Measurements from ENCODE around the gene FAM222B.

Gene FAM222B

DNA sequence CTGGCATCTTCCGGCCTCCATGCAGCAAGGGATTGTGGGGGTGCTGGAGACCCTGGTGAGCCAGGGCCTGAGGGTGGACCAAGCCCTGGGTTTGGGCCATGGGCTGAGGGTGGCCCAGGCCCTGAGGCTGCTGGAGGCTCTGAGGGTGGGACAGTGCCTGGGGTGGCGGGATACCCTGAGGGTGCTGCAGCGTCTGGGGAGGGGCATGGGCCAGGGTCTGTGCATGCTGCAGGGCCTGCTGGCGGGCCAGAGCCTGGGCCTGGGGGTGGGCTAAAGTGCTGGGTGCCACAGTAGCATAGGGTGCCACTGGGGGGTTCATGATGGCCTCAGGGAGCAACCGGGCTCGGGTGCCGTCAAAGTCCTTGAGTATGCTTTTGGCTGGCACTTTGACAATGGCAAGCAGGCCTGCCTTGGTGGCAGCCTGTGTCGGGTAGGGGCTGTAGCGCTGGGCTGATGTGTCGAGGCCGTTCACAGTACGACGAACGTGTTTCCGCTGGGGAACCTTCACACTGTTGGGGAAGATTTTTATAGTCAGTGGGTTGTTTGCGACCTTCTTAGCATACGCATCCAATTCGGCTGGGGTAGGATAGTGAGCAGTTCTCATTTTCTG, 83.2 kb downstream of the FAM222B start:
- no peak overlapping the region for H3K9ac ChIP-seq (ENCODE audit: low read depth, low read length)
- H3K9me3 ChIP-seq (ENCODE audit: control insufficient read depth, insufficient read depth, low read length): no peaks in the 10 kb centered on the region
- peaks cover 24% of the 10 kb centered on the region for H3K36me3 ChIP-seq (ENCODE audit: control insufficient read depth, insufficient read depth, low read length)
- H3K4me3 ChIP-seq (ENCODE audit: low read depth, low read length): no peak overlapping the region
- peaks cover 16% of the 10 kb centered on the region for H3K4me1 ChIP-seq (ENCODE audit: control insufficient read depth, insufficient read depth, low read length)
- H3K27me3 ChIP-seq (ENCODE audit: control insufficient read depth, insufficient read depth, low read length): no peaks in the 10 kb centered on the region

DNA sequence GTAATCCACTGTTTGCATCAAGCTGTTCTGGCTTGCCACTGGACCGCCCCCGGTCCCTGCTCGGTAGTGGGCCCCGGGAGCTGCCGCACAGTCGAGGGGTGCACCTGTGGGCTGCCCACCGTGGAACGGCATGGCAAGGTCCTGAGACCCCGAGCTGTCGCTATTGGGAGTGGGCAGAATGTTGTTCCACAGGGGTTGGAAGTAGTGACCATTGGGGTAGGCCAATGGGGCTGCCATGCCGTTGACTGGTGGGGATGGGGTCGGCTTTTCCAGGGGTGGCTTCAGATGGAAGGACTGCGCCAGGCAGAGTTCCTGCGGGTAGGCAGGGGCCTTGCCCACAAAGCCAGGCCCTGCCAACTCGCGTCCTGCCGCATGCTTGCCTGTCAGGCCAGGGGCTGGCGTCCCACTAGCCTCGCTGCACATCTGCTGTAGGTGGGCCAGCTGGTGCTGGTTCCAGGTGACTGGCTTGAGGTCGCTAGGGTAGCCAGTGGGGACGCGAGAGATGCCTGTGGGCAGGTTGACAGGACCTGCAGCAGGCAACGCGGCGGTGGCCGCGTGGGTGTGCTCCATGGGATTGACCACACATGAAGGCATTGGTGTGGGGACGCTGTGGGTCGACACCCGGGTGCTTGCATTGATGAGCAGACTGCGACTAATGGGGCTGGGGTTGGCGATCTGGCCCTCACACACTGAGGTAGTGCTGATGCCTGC, 84.0 kb downstream of the FAM222B start:
- no peaks in the 10 kb centered on the region for H3K9me3 ChIP-seq (ENCODE audit: control insufficient read depth, insufficient read depth, low read length)
- no peaks in the 10 kb centered on the region for H3K27me3 ChIP-seq (ENCODE audit: control insufficient read depth, insufficient read depth, low read length)
- H3K4me1 ChIP-seq (ENCODE audit: control insufficient read depth, insufficient read depth, low read length): peaks cover 16% of the 10 kb centered on the region
- H3K36me3 ChIP-seq (ENCODE audit: control insufficient read depth, insufficient read depth, low read length): peaks cover 24% of the 10 kb centered on the region
- H3K9ac ChIP-seq (ENCODE audit: low read depth, low read length): no peak overlapping the region
- no peak overlapping the region for H3K4me3 ChIP-seq (ENCODE audit: low read depth, low read length)

GRCh38 chr17:28756049-28756804, 86.4 kb downstream of the FAM222B start:
- Histone ChIP-seq H3K4me3 (ENCODE audit: low read depth, low read length) (no peak overlapping the region), H3K27me3 (ENCODE audit: control insufficient read depth, insufficient read depth, low read length) (no peaks in the 10 kb centered on the region), H3K4me1 (ENCODE audit: control insufficient read depth, insufficient read depth, low read length) (peaks cover 8% of the 10 kb centered on the region), H3K9me3 (ENCODE audit: control insufficient read depth, insufficient read depth, low read length) (no peaks in the 10 kb centered on the region), H3K36me3 (ENCODE audit: control insufficient read depth, insufficient read depth, low read length) (peaks cover 24% of the 10 kb centered on the region), H3K9ac (ENCODE audit: low read depth, low read length) (no peak overlapping the region)

DNA sequence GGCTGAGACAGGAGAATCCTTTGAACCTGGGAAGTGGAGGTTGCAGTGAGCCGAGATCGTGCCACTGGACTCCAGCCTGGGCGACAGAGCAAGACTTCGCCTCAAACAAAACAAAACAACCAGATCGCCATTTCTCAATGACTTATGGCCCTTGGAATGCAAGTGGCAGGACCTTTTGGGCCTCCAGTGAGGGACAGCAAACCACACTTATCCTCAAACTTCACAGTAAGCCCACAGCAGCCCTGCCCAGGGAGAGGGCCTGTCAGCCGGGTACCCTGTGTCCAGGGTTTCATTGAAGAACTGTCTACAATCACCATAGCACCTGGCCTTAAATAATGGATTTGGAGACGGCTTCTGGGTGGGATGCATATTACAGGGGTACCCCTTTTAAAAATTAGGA, 87.1 kb downstream of the FAM222B start:
- H3K9ac ChIP-seq (ENCODE audit: low read depth, low read length): no peak overlapping the region
- no peak overlapping the region for H3K4me3 ChIP-seq (ENCODE audit: low read depth, low read length)
- peaks cover under 1% of the 10 kb centered on the region for H3K4me1 ChIP-seq (ENCODE audit: control insufficient read depth, insufficient read depth, low read length)
- H3K27me3 ChIP-seq (ENCODE audit: control insufficient read depth, insufficient read depth, low read length): no peaks in the 10 kb centered on the region
- H3K36me3 ChIP-seq (ENCODE audit: control insufficient read depth, insufficient read depth, low read length): peaks cover 26% of the 10 kb centered on the region
- H3K9me3 ChIP-seq (ENCODE audit: control insufficient read depth, insufficient read depth, low read length): no peaks in the 10 kb centered on the region

DNA sequence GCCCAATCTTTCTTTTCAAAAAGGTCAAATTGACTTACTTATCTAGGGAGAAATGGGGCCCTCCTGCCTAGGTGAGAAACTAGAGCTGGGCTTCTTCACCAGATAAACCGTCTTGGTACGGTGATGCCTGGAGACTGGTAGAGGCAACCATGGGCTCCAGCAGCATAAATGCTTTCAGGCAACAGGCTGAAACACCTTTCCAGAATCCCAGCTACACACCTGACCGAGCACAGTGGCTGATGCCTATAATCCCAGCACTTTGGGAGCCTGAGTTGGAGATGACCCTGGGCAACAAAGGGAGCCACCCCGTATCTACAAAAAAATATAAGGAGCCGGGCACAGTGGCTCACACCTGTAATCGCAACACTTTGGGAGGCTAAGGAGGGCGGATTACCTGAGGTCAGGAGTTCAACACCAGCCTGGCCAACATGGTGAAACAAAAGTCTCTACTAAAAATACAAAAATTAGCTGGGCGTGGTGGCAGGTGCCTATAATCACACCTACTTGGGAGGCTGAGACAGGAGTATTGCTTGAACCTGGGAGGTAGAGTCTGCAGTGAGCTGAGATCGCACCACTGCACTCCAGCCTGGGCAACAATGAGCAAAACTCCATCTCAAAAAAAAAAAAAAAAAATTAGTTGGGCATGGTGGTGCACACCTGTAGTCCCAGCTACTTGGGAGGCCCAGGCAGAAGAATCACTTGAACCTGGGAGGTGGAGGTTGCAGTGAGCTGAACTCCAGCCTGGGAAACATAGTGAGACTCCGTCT, 90.8 kb downstream of the FAM222B start:
- no peak overlapping the region for H3K9ac ChIP-seq (ENCODE audit: low read depth, low read length)
- H3K4me3 ChIP-seq (ENCODE audit: low read depth, low read length): no peak overlapping the region
- peaks cover 6% of the 10 kb centered on the region for H3K4me1 ChIP-seq (ENCODE audit: control insufficient read depth, insufficient read depth, low read length)
- H3K36me3 ChIP-seq (ENCODE audit: control insufficient read depth, insufficient read depth, low read length): peaks cover 29% of the 10 kb centered on the region
- H3K9me3 ChIP-seq (ENCODE audit: control insufficient read depth, insufficient read depth, low read length): no peaks in the 10 kb centered on the region
- no peaks in the 10 kb centered on the region for H3K27me3 ChIP-seq (ENCODE audit: control insufficient read depth, insufficient read depth, low read length)

- no peak overlapping the region for H3K9ac ChIP-seq (ENCODE audit: low read depth, low read length)
These were observed 92.2 kb downstream of the FAM222B start for GRCh38 chr17:28750178-28751047.

DNA sequence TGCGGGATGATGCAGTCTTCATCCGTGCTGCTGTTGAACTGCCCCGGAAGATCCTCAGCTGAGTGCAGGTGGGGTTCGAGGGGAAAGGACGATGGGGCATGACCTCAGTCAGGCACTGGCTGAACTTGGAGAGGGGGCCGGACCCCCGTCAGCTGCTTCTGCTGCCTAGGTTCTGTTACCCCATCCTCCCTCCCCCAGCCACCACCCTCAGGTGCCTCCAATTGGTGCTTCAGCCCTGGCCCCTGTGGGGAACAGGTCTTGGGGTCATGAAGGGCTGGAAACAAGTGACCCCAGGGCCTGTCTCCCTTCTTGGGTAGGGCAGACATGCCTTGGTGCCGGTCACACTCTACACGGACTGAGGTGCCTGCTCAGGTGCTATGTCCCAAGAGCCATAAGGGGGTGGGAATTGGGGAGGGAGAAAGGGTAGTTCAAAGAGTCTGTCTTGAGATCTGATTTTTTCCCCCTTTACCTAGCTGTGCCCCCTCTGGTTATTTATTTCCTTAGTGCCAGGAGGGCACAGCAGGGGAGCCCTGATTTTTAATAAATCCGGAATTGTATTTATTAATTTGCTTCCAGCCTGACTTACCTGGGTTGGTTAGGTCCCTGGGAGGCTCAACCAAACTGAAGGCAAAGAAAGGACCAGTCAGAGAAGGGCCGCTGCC, 92.9 kb downstream of the FAM222B start:
- Histone ChIP-seq H3K4me3 (ENCODE audit: low read depth, low read length) (no peak overlapping the region), H3K9me3 (ENCODE audit: control insufficient read depth, insufficient read depth, low read length) (no peaks in the 10 kb centered on the region), H3K9ac (ENCODE audit: low read depth, low read length) (no peak overlapping the region), H3K36me3 (ENCODE audit: control insufficient read depth, insufficient read depth, low read length) (peaks cover 29% of the 10 kb centered on the region), H3K4me1 (ENCODE audit: control insufficient read depth, insufficient read depth, low read length) (peaks cover 16% of the 10 kb centered on the region), H3K27me3 (ENCODE audit: control insufficient read depth, insufficient read depth, low read length) (no peaks in the 10 kb centered on the region)

More at GRCh38 chr17:28750178-28751047, 92.2 kb downstream of the FAM222B start:
- no peaks in the 10 kb centered on the region for H3K27me3 ChIP-seq (ENCODE audit: control insufficient read depth, insufficient read depth, low read length)
- H3K4me1 ChIP-seq (ENCODE audit: control insufficient read depth, insufficient read depth, low read length): peaks cover 16% of the 10 kb centered on the region
- H3K36me3 ChIP-seq (ENCODE audit: control insufficient read depth, insufficient read depth, low read length): peaks cover 29% of the 10 kb centered on the region
- H3K9me3 ChIP-seq (ENCODE audit: control insufficient read depth, insufficient read depth, low read length): no peaks in the 10 kb centered on the region
- H3K4me3 ChIP-seq (ENCODE audit: low read depth, low read length): no peak overlapping the region

DNA sequence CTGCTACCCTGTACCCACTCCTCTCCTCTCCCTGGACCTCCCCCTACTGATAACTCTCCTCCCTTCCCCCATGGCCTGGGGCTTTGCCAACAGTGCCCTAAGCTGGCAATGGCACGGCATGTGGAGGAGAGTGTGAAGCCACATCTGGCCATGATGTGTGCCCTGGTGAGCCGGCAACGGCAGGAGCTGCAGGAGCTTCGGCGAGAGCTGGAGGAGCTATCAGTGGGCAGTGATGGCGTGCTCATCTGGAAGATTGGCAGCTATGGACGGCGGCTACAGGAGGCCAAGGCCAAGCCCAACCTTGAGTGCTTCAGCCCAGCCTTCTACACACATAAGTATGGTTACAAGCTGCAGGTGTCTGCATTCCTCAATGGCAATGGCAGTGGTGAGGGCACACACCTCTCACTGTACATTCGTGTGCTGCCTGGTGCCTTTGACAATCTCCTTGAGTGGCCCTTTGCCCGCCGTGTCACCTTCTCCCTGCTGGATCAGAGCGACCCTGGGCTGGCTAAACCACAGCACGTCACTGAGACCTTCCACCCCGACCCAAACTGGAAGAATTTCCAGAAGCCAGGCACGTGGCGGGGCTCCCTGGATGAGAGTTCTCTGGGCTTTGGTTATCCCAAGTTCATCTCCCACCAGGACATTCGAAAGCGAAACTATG, 93.6 kb downstream of the FAM222B start:
- H3K27me3 ChIP-seq (ENCODE audit: control insufficient read depth, insufficient read depth, low read length): no peaks in the 10 kb centered on the region
- no peak overlapping the region for H3K4me3 ChIP-seq (ENCODE audit: low read depth, low read length)
- no peak overlapping the region for H3K9ac ChIP-seq (ENCODE audit: low read depth, low read length)
- H3K36me3 ChIP-seq (ENCODE audit: control insufficient read depth, insufficient read depth, low read length): peaks cover 29% of the 10 kb centered on the region
- H3K4me1 ChIP-seq (ENCODE audit: control insufficient read depth, insufficient read depth, low read length): peaks cover 16% of the 10 kb centered on the region
- no peaks in the 10 kb centered on the region for H3K9me3 ChIP-seq (ENCODE audit: control insufficient read depth, insufficient read depth, low read length)

DNA sequence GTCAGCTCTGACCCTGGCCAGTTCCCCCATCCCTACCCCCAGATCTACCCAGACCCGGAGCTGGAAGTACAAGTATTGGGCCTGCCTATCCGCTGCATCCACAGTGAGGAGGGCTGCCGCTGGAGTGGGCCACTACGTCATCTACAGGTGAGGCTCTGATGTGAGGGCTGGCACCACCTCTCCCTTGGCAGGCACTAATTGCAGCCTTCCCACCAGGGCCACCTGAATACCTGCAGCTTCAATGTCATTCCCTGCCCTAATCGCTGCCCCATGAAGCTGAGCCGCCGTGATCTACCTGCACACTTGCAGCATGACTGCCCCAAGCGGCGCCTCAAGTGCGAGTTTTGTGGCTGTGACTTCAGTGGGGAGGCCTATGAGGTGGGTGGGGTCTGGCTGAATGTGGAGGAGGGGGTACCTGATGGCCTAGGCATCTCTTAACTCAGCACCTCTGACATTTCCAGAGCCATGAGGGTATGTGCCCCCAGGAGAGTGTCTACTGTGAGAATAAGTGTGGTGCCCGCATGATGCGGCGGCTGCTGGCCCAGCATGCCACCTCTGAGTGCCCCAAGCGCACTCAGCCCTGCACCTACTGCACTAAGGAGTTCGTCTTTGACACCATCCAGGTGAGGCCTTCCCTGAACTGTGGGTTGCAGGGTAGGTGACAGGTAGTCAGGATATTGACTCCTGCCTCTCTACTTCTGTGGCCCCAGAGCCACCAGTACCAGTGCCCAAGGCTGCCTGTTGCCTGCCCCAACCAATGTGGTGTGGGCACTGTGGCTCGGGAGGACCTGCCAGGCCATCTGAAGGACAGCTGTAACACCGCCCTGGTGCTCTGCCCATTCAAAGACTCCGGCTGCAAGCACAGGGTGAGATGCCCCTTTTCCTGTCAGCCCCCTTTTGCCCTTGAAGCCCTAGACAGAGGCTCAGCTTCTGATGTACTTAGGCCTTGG, 94.5 kb downstream of the FAM222B start:
- H3K27me3 ChIP-seq (ENCODE audit: control insufficient read depth, insufficient read depth, low read length): no peaks in the 10 kb centered on the region
- H3K4me1 ChIP-seq (ENCODE audit: control insufficient read depth, insufficient read depth, low read length): peaks cover 16% of the 10 kb centered on the region
- peaks cover 29% of the 10 kb centered on the region for H3K36me3 ChIP-seq (ENCODE audit: control insufficient read depth, insufficient read depth, low read length)
- H3K9ac ChIP-seq (ENCODE audit: low read depth, low read length): no peak overlapping the region
- H3K9me3 ChIP-seq (ENCODE audit: control insufficient read depth, insufficient read depth, low read length): no peaks in the 10 kb centered on the region
- H3K4me3 ChIP-seq (ENCODE audit: low read depth, low read length): no peak overlapping the region
